ENCODE measurements around the gene GPR83.

GPR83 gene

GRCh38 chr11:94417386-94417987 lies 16.3 kb upstream of the GPR83 start:
- peak; percentile 89 for ATAC-seq

GRCh38 chr11:94405062-94405833 lies 4.0 kb upstream of the GPR83 start:
- no peak for ATAC-seq
- TF ChIP-seq PATZ1 (CRISPR knock-in tag; IDR thresholded peaks at IDR 0.05; ENCODE audit: borderline replicate concordance) = no peak
- TF ChIP-seq GLIS3 (CRISPR knock-in tag; IDR thresholded peaks at IDR 0.05) = no peak
- TF ChIP-seq OSR1 (CRISPR knock-in tag; IDR thresholded peaks at IDR 0.05) = no peak
- no peak for TF ChIP-seq POU6F1 (CRISPR knock-in tag; IDR thresholded peaks at IDR 0.05; ENCODE audit: borderline replicate concordance, low read depth)
- no peak for TF ChIP-seq RARB (CRISPR knock-in tag; IDR thresholded peaks at IDR 0.05)
- no peak for TF ChIP-seq ARNTL (CRISPR knock-in tag; IDR thresholded peaks at IDR 0.05; ENCODE audit: borderline replicate concordance, low read depth)
- TF ChIP-seq BACH2 (CRISPR knock-in tag; IDR thresholded peaks at IDR 0.05; ENCODE audit: borderline replicate concordance) = no peak
- TF ChIP-seq PPARA (CRISPR knock-in tag; IDR thresholded peaks at IDR 0.05; ENCODE audit: borderline replicate concordance) = no peak
- TF ChIP-seq CSRNP3 (CRISPR knock-in tag; IDR thresholded peaks at IDR 0.05) = no peak
- no peak for TF ChIP-seq ZFP30 (CRISPR knock-in tag; IDR thresholded peaks at IDR 0.05)
- TF ChIP-seq TCF4 (CRISPR knock-in tag; IDR thresholded peaks at IDR 0.05; ENCODE audit: borderline replicate concordance) = no peak
- TF ChIP-seq ZNF70 (CRISPR knock-in tag; IDR thresholded peaks at IDR 0.05) = no peak
- no peak for TF ChIP-seq SNAI2 (CRISPR knock-in tag; IDR thresholded peaks at IDR 0.05)
- no peak for TF ChIP-seq TOX (CRISPR knock-in tag; IDR thresholded peaks at IDR 0.05; ENCODE audit: borderline replicate concordance)

More at GRCh38 chr11:94417386-94417987, 16.3 kb upstream of the GPR83 start:
- no peak for TF ChIP-seq ZFP3 (CRISPR knock-in tag; IDR thresholded peaks at IDR 0.05)
- no peak for TF ChIP-seq ZFP30 (CRISPR knock-in tag; IDR thresholded peaks at IDR 0.05)
- TF ChIP-seq CREB5 (CRISPR knock-in tag; IDR thresholded peaks at IDR 0.05; ENCODE audit: low read depth) = no peak
- TF ChIP-seq TSHZ2 (CRISPR knock-in tag; IDR thresholded peaks at IDR 0.05) = no peak
- TF ChIP-seq ESRRG (CRISPR knock-in tag; IDR thresholded peaks at IDR 0.05) = no peak
- no peak for TF ChIP-seq PATZ1 (CRISPR knock-in tag; IDR thresholded peaks at IDR 0.05; ENCODE audit: borderline replicate concordance)
